NOMO-1 treated with dmso at 0.1 percent for 144 hours (cell line): Measurements from ENCODE around the gene ZNF552.

Experiments used
- DNase-seq: peaks from one replicate; lab custom pipeline; 2025; ENCODE audit not compliant: unreplicated experiment; lab: John Stamatoyannopoulos, UW

Gene ZNF552

GRCh38 chr19:57779220-57779845 is 35.4 kb downstream of the ZNF552 start:
- DNase-seq = no peak

- DNase-seq = no peak
These were observed 36.4 kb downstream of the ZNF552 start for GRCh38 chr19:57778336-57778735.

- no peak for DNase-seq
These were observed 37.9 kb downstream of the ZNF552 start for GRCh38 chr19:57776764-57777296.

GRCh38 chr19:57773488-57773887 is 41.2 kb downstream of the ZNF552 start:
- no peak for DNase-seq

GRCh38 chr19:57771417-57771816 is 43.3 kb downstream of the ZNF552 start:
- DNase-seq = no peak

GRCh38 chr19:57769345-57770131 is 45.2 kb downstream of the ZNF552 start, which contains the start of gene ZNF586:
Gene ZNF586, plus strand, starts transcription at chr19:57769676. Its CDS starts 167 bp downstream, at chr19:57769843.
- peak; percentile 85 for DNase-seq

- no peak for DNase-seq
These were observed 55.6 kb downstream of the ZNF552 start for GRCh38 chr19:57759096-57759495.

- no peak for DNase-seq
These were observed 56.8 kb downstream of the ZNF552 start for GRCh38 chr19:57757941-57758340.
